ENCODE results near the gene UCHL1. TPM values are rescaled to one million over a fixed set of nuclear protein-coding genes. Genes with fewer than 3 reads are reported as not detected.

Gene UCHL1
- polyA plus RNA-seq, 2 of the 4 experiments (the other 2 are of a cell fraction) = 953 to 1,819 TPM

- FAIRE-seq = no peak
- POLR2A ChIA-PET = interaction anchor here (0.6 to 4.6 kb wide), 7 partner anchors 27 to 719 kb away, joined by 4 to 72 read pairs (median 6); partner anchors contain the start of genes TMEM33 and UCHL1
Observed at GRCh38 chr4:41216294-41217019, 40.3 kb upstream of the UCHL1 start.

GRCh38 chr4:41217020-41217333 is 39.8 kb upstream of the UCHL1 start:
- FAIRE-seq = no peak
- TF ChIP-seq MAFK (IDR thresholded peaks at IDR 0.05; ENCODE audit: partially characterized antibody) = peak; percentile 71
- TF ChIP-seq SREBF2 (IDR thresholded peaks at IDR 0.05) = no peak
- TF ChIP-seq HOXA7 (CRISPR knock-in tag; IDR thresholded peaks at IDR 0.05) = no peak
- peaks cover 22% of the 10 kb centered on the region; the same call in 2 of the 3 replicates for H3K4me1 ChIP-seq
- H3K27ac ChIP-seq = peak overlapping the region; percentile 92 to 95
- ChIA-PET CTCF (interaction anchor here (0.7 to 9.8 kb wide), 9 partner anchors 63 to 319 kb away, joined by 3 to 135 read pairs (median 4); no protein-coding TSS in a partner anchor), POLR2A (interaction anchor here (1.3 to 4.6 kb wide), 3 partner anchors 41 to 308 kb away, joined by 4 to 72 read pairs (median 5); partner anchors contain the start of gene UCHL1)
- peak overlapping the region; percentile 60 for H3K4me3 ChIP-seq
- 14% methylated on average over 2 of the region's 2 CpGs for WGBS (ENCODE audit: missing lambda C conversion rate)
- peak overlapping the region; percentile 83 for H3K4me2 ChIP-seq
- H3K9me3 ChIP-seq = no peaks in the 10 kb centered on the region
- no peak for DNase-seq (ENCODE audit: low read depth in 1 of 2, low spot score in 1 of 2)
- no peak for ATAC-seq

More at GRCh38 chr4:41216294-41217019, 40.3 kb upstream of the UCHL1 start:
- peak overlapping the region; percentile 60 for H3K4me3 ChIP-seq
- H3K4me1 ChIP-seq = peaks cover 23% of the 10 kb centered on the region; the same call in 2 of the 3 replicates
- peak overlapping the region; percentile 92 to 95 for H3K27ac ChIP-seq
- H3K4me2 ChIP-seq = peak overlapping the region; percentile 90
- TF ChIP-seq RAD21 (conservative IDR thresholded peaks at IDR 0.05 in 1 of 2, IDR thresholded peaks at IDR 0.05 in 1 of 2) (peak; percentile 17 to 53; a peak in 4 of 5 replicates), RFX5 (IDR thresholded peaks at IDR 0.05) (no peak), CEBPB (IDR thresholded peaks at IDR 0.05) (peak in 1 of 2 experiments; percentile 75; a peak in 2 of 4 replicates), RARB (CRISPR knock-in tag; IDR thresholded peaks at IDR 0.05) (no peak), JUN (IDR thresholded peaks at IDR 0.05) (peak; percentile 38 to 92; a peak in 3 of 5 replicates), POLR2A (IDR thresholded peaks at IDR 0.05; ENCODE audit: low read length) (peak; percentile 51), MAZ (IDR thresholded peaks at IDR 0.05; ENCODE audit: borderline replicate concordance, low read depth, low read length) (no peak), PHF8 (IDR thresholded peaks at IDR 0.05; ENCODE audit: borderline replicate concordance, low read depth) (peak; percentile 54), HOXB13 (CRISPR knock-in tag; IDR thresholded peaks at IDR 0.05; ENCODE audit: low read depth) (no peak), HEYL (CRISPR knock-in tag; IDR thresholded peaks at IDR 0.05) (no peak), RNF2 (IDR thresholded peaks at IDR 0.05; ENCODE audit: borderline replicate concordance, low read depth) (no peak), HOXB5 (CRISPR knock-in tag; IDR thresholded peaks at IDR 0.05) (0 out of 2 replicates have a peak, but pooled peaks have one; percentile 20), SMC3 (IDR thresholded peaks at IDR 0.05) (peak; percentile 50; the same call in 2 of the 3 replicates), MAFK (IDR thresholded peaks at IDR 0.05; ENCODE audit: partially characterized antibody) (no peak), GATA3 (IDR thresholded peaks at IDR 0.05; ENCODE audit: borderline replicate concordance) (peak; percentile 32; the same call in 1 of the 2 replicates), TP53 (CRISPR knock-in tag; IDR thresholded peaks at IDR 0.05) (no peak), FOXS1 (CRISPR knock-in tag; IDR thresholded peaks at IDR 0.05) (no peak), ELK1 (IDR thresholded peaks at IDR 0.05; ENCODE audit: low read depth, low read length) (no peak)
- TF ChIP-seq, protein P1, sequence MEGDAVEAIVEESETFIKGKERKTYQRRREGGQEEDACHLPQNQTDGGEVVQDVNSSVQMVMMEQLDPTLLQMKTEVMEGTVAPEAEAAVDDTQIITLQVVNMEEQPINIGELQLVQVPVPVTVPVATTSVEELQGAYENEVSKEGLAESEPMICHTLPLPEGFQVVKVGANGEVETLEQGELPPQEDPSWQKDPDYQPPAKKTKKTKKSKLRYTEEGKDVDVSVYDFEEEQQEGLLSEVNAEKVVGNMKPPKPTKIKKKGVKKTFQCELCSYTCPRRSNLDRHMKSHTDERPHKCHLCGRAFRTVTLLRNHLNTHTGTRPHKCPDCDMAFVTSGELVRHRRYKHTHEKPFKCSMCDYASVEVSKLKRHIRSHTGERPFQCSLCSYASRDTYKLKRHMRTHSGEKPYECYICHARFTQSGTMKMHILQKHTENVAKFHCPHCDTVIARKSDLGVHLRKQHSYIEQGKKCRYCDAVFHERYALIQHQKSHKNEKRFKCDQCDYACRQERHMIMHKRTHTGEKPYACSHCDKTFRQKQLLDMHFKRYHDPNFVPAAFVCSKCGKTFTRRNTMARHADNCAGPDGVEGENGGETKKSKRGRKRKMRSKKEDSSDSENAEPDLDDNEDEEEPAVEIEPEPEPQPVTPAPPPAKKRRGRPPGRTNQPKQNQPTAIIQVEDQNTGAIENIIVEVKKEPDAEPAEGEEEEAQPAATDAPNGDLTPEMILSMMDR (IDR thresholded peaks at IDR 0.05) = 0 out of 3 replicates have a peak, but pooled peaks have one; percentile 23
- TF ChIP-seq, protein P2, sequence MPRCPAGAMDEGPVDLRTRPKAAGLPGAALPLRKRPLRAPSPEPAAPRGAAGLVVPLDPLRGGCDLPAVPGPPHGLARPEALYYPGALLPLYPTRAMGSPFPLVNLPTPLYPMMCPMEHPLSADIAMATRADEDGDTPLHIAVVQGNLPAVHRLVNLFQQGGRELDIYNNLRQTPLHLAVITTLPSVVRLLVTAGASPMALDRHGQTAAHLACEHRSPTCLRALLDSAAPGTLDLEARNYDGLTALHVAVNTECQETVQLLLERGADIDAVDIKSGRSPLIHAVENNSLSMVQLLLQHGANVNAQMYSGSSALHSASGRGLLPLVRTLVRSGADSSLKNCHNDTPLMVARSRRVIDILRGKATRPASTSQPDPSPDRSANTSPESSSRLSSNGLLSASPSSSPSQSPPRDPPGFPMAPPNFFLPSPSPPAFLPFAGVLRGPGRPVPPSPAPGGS (IDR thresholded peaks at IDR 0.05) = 0 out of 3 replicates have a peak, but pooled peaks have one; percentile 33
- TF ChIP-seq, protein P3, sequence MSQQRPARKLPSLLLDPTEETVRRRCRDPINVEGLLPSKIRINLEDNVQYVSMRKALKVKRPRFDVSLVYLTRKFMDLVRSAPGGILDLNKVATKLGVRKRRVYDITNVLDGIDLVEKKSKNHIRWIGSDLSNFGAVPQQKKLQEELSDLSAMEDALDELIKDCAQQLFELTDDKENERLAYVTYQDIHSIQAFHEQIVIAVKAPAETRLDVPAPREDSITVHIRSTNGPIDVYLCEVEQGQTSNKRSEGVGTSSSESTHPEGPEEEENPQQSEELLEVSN (IDR thresholded peaks at IDR 0.05; ENCODE audit: borderline replicate concordance, low read depth) = 0 out of 2 replicates have a peak, but pooled peaks have one; percentile 36
- H3K9me3 ChIP-seq = no peaks in the 10 kb centered on the region
- DNase-seq (ENCODE audit: low read depth in 1 of 2, low spot score in 1 of 2) (peak; percentile 81 to 87), ATAC-seq (peak; percentile 63 to 71)
- WGBS (ENCODE audit: missing lambda C conversion rate) = 14% methylated on average over 18 of the region's 59 CpGs
- CTCF ChIA-PET = interaction anchor here (0.5 to 9.8 kb wide), 13 partner anchors 9 to 319 kb away, joined by 3 to 135 read pairs (median 4); no protein-coding TSS in a partner anchor
